IPS-18c (cell line): ENCODE data around the gene TMEM247.
"Not testable (repeated sequence)": the region's sequence is repeated elsewhere in the genome, so short reads cannot be mapped to it uniquely, and the experiment has no call there.

Experiments used
- H3K4me3 ChIP-seq: 2 replicates; pipeline ENCODE4 v1.7.0; 2013; ENCODE audit warnings: low read depth, mild to moderate bottlenecking, low read length, moderate library complexity; ENCODE audit not compliant: insufficient read depth
- H3K9me3 ChIP-seq: one replicate; pipeline ENCODE4 v1.6.1; 2013; ENCODE audit warnings: mild to moderate bottlenecking, low read length, moderate library complexity; ENCODE audit not compliant: control insufficient read depth, insufficient read depth

TMEM247 gene

DNA sequence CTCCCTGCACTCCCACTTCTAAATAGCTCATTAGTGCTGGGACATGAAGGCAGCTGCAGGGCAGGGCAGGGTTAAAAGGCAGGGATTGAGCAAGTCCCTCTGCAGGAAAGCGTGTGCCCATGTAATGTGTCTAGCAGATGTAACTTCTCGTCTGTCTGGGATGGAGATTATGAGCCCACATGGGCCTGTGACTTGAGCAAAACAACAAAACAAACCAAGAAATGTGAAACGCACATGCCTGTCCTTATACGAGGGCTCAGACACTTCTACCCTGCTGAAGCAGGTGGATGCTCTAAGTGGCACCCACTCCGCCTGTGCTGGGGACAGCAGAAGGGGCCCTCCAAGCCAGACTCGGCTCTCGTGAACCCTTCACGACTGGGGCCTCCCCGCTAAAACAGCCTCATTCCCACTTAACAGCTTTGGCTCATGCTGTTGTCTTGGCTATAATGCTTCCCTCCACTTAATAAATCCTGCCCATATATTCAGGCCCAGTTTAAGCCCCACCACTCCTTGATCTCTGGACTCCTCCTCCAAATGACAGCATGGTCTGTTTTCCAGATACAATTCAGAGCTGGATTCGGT is 40.9 kb downstream of the TMEM247 start:
- H3K4me3 ChIP-seq: no peak overlapping the region
- no peaks in the 10 kb centered on the region for H3K9me3 ChIP-seq

DNA sequence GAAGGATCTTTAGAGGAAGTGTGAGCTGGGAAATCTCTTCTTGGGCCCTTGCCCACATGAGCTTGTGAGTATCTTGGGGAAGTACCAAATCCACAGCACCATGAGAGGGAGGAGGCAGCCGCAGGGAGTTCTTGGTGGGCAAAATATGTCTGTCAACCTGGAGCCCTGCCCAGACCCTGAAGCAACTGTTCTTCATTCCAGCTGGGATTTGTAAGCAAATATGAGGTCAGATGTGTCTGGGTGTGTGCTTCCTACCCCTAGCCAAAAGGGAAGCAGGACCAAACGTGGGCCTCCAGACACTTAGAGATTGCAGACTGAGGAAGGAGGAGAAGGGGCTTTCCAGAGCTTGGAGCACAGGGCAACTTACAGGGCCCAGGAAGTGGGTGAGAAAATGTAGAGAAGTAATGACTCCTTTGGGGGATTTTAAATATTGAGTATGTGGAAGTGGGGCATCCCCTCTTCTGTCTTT is 41.9 kb downstream of the TMEM247 start:
- Histone ChIP-seq H3K9me3 (no peaks in the 10 kb centered on the region), H3K4me3 (no peak overlapping the region)

DNA sequence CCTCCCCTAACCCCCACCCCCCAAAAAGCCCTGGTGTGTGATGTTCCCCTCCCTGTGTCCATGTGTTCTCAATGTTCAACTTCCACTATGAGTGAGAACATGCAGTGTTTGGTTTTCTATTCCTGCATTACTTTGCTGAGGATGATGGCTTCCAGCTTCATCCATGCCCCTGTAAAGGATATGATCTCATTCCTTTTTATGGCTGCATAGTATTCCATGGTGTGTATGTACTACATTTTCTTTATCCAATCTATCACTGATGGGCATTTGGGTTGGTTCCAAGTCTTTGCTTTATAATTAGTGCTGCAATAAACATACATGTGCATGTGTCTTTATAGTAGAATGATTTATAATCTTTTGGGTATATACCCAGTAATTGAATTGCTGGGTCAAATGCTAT is 43.0 kb downstream of the TMEM247 start:
- not testable (repeated sequence) for H3K4me3 ChIP-seq, H3K9me3 ChIP-seq

DNA sequence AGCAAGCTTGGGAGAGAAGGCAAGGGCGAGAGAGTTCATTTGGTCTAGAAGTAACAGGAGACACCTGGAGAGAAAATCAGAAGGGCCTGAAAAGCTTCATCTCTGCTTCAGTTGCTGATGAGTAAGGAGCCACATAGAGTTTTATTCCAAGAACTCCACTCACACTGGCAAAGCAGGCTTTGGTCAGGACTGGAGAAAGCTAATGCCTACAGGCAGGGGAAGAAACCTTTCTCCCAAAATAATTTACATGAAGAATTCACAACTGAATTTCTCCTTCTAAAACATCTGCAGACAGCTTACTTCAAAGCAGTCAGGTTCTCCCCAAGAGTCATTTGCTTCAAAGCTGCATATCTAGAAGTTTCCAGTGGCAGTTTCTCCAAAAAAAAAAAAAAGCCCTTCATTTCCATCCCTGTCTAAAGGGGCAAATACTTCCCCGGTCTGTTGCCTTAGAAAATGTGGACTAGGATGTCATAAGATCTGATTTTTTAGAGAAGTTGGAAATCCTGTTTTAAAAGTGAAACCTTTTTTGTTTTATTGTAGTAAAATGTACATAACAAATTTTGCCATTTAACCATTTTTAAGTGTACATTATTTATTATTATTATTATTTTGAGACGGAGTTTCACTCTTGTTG is 46.3 kb downstream of the TMEM247 start:
- H3K9me3 ChIP-seq: no peaks in the 10 kb centered on the region

DNA sequence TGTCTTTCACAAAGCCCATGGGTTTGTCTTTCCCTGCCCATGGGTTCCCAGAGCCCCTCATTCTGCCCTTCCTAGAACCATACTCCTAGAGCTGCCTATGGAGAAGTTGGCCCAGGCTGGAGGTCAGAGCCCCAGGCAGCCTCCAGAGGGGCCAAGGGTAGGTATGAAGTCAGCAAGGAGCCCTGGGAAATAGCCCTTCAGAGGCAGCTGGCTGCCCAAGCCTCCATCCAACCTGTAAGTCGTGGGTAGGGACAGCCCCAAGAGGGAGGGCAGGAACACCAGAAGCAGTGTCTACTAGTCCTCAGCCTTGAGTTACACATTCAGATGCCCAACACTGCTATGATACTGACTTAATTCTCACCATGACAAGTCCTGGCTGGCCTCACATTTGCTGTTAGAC is 49.5 kb downstream of the TMEM247 start:
- Histone ChIP-seq H3K4me3 (no peak overlapping the region), H3K9me3 (no peaks in the 10 kb centered on the region)

More for the DNA sequence above, 46.3 kb downstream of the TMEM247 start:
- H3K4me3 ChIP-seq: no peak overlapping the region

DNA sequence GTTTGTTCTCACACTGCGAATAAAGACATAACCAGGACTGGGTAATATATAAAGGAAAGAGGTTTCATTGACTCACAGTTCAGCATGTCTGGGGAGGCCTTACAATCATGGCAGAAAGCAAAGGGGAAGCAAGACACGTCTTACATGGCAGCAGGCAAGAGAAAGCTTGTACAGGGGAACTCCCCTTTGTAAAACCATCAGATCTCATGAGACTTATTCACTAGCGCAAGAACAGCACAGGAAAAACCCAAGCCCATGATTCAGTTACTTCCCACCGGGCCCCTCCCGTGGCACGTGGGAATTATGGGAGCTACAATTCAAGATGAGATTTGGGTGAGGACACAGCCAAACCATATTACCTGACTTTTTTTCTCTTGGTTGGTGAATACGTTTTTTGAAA is 51.3 kb downstream of the TMEM247 start:
- H3K9me3 ChIP-seq: no peaks in the 10 kb centered on the region
- no peak overlapping the region for H3K4me3 ChIP-seq

DNA sequence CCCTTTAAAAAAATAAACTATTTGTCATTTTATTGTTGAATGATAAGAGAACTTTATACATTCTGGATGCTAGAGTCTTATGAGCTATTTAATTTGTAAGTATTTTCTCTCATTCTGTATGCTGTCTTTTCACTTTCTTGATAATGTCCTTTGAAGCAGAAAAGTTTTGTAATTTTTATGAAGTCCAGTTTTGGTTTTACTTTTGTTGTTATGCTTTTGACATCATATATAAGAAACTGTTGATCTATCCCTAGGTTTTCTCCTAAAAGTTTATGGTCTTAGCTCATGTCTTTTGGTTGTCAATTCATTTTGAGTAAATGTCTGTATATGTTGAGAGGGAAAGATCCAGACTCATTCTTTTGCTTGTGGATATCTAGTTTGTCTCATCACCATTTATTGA is 52.5 kb downstream of the TMEM247 start:
- no peaks in the 10 kb centered on the region for H3K9me3 ChIP-seq

More for the DNA sequence above, 52.5 kb downstream of the TMEM247 start:
- no peak overlapping the region for H3K4me3 ChIP-seq
